Heart left ventricle (tissue), 16 donors: ENCODE results near the gene TCFL5. TPM values are rescaled to one million over a fixed set of nuclear protein-coding genes. Genes with fewer than 3 reads are reported as not detected.

Source experiments
- ATAC-seq, 4 donors: fragments of 200-7000 bp; cut with Tn5 transposase; one replicate each; pipeline ENCODE4 v1.9.1; 2020 to 2022; ENCODE audit warnings: moderate library complexity in 4 of 4, mild to moderate bottlenecking in 3 of 4, moderate number of reproducible peaks in 1 of 4
- DNase-seq, 5 donors: peaks; one replicate each; pipeline ENCODE4 v3.0.0-alpha.2; 2020
- H3K27ac ChIP-seq, 12 donors: fragments of 200-600 bp; sonication (generic) in 4 of 12; one replicate each; pipeline versions ENCODE4 v1.5.0 to v1.8.0; 2016 to 2022; ENCODE audit warnings: mild to moderate bottlenecking in 2 of 12
- H3K27me3 ChIP-seq, 9 donors: fragments of 200-600 bp; sonication (generic) in 2 of 9; one replicate each; pipeline versions ENCODE4 v1.5.1 to v1.8.0; 2016 to 2022; ENCODE audit warnings: mild to moderate bottlenecking in 3 of 9
- H3K36me3 ChIP-seq, 9 donors: fragments of 200-600 bp; sonication (generic) in 2 of 9; one replicate each; pipeline versions ENCODE4 v1.5.0 to v1.8.0; 2018 to 2022; ENCODE audit warnings: mild to moderate bottlenecking in 2 of 9
- H3K4me1 ChIP-seq, 12 donors: fragments of 200-600 bp; sonication (generic) in 4 of 12; one replicate each; pipeline versions ENCODE4 v1.5.0 to v1.8.0; 2016 to 2022; ENCODE audit warnings: mild to moderate bottlenecking in 3 of 12
- H3K4me3 ChIP-seq, 12 donors: fragments of 200-600 bp; sonication (generic) in 4 of 12; one replicate each; pipeline versions ENCODE4 v1.5.0 to v1.8.0; 2017 to 2022; ENCODE audit warnings: mild to moderate bottlenecking in 9 of 12, moderate library complexity in 4 of 12
- H3K9me3 ChIP-seq, 12 donors: fragments of 200-600 bp; sonication (generic) in 4 of 12; one replicate each; pipeline versions ENCODE4 v1.5.0 to v1.8.0; 2016 to 2022; ENCODE audit warnings: mild to moderate bottlenecking in 1 of 12
- CTCF ChIP-seq, 12 donors: fragments of 200-600 bp; sonication (generic) in 4 of 12; IDR thresholded peaks; one replicate each; pipeline versions ENCODE4 v1.5.0 to v1.8.0; 2018 to 2022; ENCODE audit warnings: antibody characterized with exemption in 12 of 12, mild to moderate bottlenecking in 5 of 12
- POLR2A ChIP-seq, 2 donors: fragments of 450-650 bp; IDR thresholded peaks; one replicate each; pipeline ENCODE4 v1.6.1; 2017; ENCODE audit warnings: antibody characterized with exemption in 2 of 2, mild to moderate bottlenecking in 2 of 2, moderate library complexity in 2 of 2
- WGBS, 4 donors: extraction: QIAGEN DNeasy Blood & Tissue Kit in 2 of 4; methylation state at CpG; one replicate each; pipeline versions ENCODE4 v1.1.5 to v1.1.7; 2013 to 2018; 5-methylcytosine and 5-hydroxymethylcytosine counted together
- intact Hi-C, 10 donors: fragments of 100-400 bp; cut with DNase I; formaldehyde crosslinking; loops; one replicate each; pipeline versions ENCODE4 v1.11.1 to v1.14.2; 2022
- polyA plus RNA-seq, 2 donors: library from polyadenylated mRNA; stranded (reverse); fragments of 200-250 nt; gene quantifications; one replicate each; pipeline ENCODE4 v1.2.3, GENCODE V29; 2013
- total RNA-seq, 9 donors: library from RNA; depleted of rRNA in 2 of 9; stranded (reverse); fragments of >200 nt in 2 of 9; fragmentation: NEBNext Ultra II Directional in 3 of 9; extraction: Animal tissue kit (Norgen Biotek cat#: 25700) in 3 of 9; gene quantifications; one replicate each; pipeline versions ENCODE4 v1.1.0 to v1.2.4, GENCODE V29; 2016 to 2023
- donor health status: ischemic (EF 13 %, LVEDD 7.1; RV severe dilation, severe dysfunction).
- donor health status: healthy with polysubstance abuse.
- donor health status: DM: no; HTN: yes; CAD: no.
- donor health status: DM: no; HTN: no; CAD: no.
- donor health status: ischemic (EF 25% LVEDD 6.9; RV normal size, moderate dysfunction).
- donor health status: ischemic (EF 25% LVEDD 5.7; RV mildly dilated, moderate dysfunction).
- donor health status: healthy.
- donor health status: DM: yes; HTN: yes; CAD: no.
- donor health status: ischemic (EF 35%, LVEDD 5.7; RV mildly dilated, moderate dysfunction).
- donor health status: nonischemic (EF 11% LVEDD 7.7; RV severe dilation, severe dysfunction).
- donor health status: DM: yes; HTN: yes; CAD: no.
- donor health status: PGD.
- donor health status: ischemic (EF 29% LVEDD 5.4; RV normal size, mild dysfunction).
- donor health status: nonischemic (EF 23%, LVEDD 6.1; RV moderate dilation, normal function).

Gene TCFL5
- total and polyA plus RNA-seq, 11 donors, result 2.5 to 8.2 (median 5.9) TPM

- ATAC-seq, result peak; percentile 21 to 67 (median 51)
- peak overlapping the region in 11 of 12 donors; percentile 6 to 64 (median 57) for H3K27ac ChIP-seq
- peak; percentile 64 to 84 (median 72) for DNase-seq
- intact Hi-C loops, result no loop called here
- no peaks in the 10 kb centered on the region for H3K9me3 ChIP-seq
- H3K27me3 ChIP-seq, result peaks cover 8 to 44% (median 31%) of the 10 kb centered on the region in 9 donors
- peaks cover 0 to 57% (median 41%) of the 10 kb centered on the region in 12 donors for H3K4me1 ChIP-seq
- peak overlapping the region in 6 of 12 donors; percentile 4 to 26 (median 12) for H3K4me3 ChIP-seq
- 5 to 16% (median 10%) methylated on average over 12 to 25 of the region's 25 CpGs for WGBS, 4 donors
- H3K36me3 ChIP-seq, result peaks cover 0 to 3% (median 0%) of the 10 kb centered on the region in 9 donors
- TF ChIP-seq CTCF (IDR thresholded peaks at IDR 0.05) (no peak), POLR2A (IDR thresholded peaks at IDR 0.05) (no peak)
Observed at GRCh38 chr20:62818592-62819493, 42.8 kb downstream of the TCFL5 start.

- Histone ChIP-seq H3K9me3 (no peaks in the 10 kb centered on the region), H3K4me3 (peak overlapping the region in 5 of 12 donors; percentile 28 to 50 (median 36)), H3K27me3 (peaks cover 8 to 44% (median 31%) of the 10 kb centered on the region in 9 donors), H3K4me1 (peaks cover 0 to 57% (median 40%) of the 10 kb centered on the region in 12 donors), H3K27ac (peak overlapping the region in 8 of 12 donors; percentile 56 to 64 (median 58)), H3K36me3 (peaks cover 0 to 8% (median 4%) of the 10 kb centered on the region in 9 donors)
- DNase-seq (no peak), ATAC-seq (no peak)
- intact Hi-C loops, result no loop called here
- no peak for TF ChIP-seq CTCF (IDR thresholded peaks at IDR 0.05)
- no peak for TF ChIP-seq POLR2A (IDR thresholded peaks at IDR 0.05)
- WGBS, 4 donors, result 58 to 68% (median 67%) methylated on average over 5 to 12 of the region's 12 CpGs
Observed at GRCh38 chr20:62817975-62818591, 43.5 kb downstream of the TCFL5 start.

GRCh38 chr20:62816884-62817873, 44.4 kb downstream of the TCFL5 start, which contains the start of gene COL9A3:
COL9A3 (plus strand) TSS chr20:62817050; CDS start chr20:62817065, 15 bp downstream.
- intact Hi-C loops, result no loop called here
- no peak for ATAC-seq
- Histone ChIP-seq H3K27me3 (peaks cover 8 to 44% (median 31%) of the 10 kb centered on the region in 9 donors), H3K27ac (peak within 1 kb of the TSS in 4 of 12 donors; percentile 13 to 64 (median 45)), H3K4me3 (peak within 1 kb of the TSS; percentile 15 to 50 (median 38)), H3K36me3 (peaks cover 0 to 16% (median 12%) of the 10 kb centered on the region in 9 donors), H3K9me3 (no peaks in the 10 kb centered on the region), H3K4me1 (peaks cover 0 to 57% (median 40%) of the 10 kb centered on the region in 12 donors)
- TF ChIP-seq POLR2A (IDR thresholded peaks at IDR 0.05) (no peak), CTCF (IDR thresholded peaks at IDR 0.05) (no peak)
- 9 to 53% (median 9%) methylated on average over 3 to 108 of the region's 108 CpGs for WGBS, 4 donors
- no peak for DNase-seq
